Effector memory CD4-positive, alpha-beta T cell (primary cell): ENCODE measurements around the gene RIPOR3.
"Not testable (repeated sequence)": the region's sequence is repeated elsewhere in the genome, so short reads cannot be mapped to it uniquely, and the experiment has no call there.

Experiments
- DNase-seq, 3 donors: peaks; one replicate each; pipeline ENCODE4 v3.0.0-alpha.2; 2020
- H3K27ac ChIP-seq: 2 replicates; pipeline ENCODE4 v1.7.0; 2013; ENCODE audit warnings: mild to moderate bottlenecking, low read length, moderate library complexity; ENCODE audit not compliant: insufficient read depth, poor library complexity, severe bottlenecking
- H3K27me3 ChIP-seq: replicated peaks from 2 replicates; pipeline ENCODE4 v1.7.0; 2013; ENCODE audit warnings: mild to moderate bottlenecking, low read length; ENCODE audit not compliant: insufficient read depth, control insufficient read depth, poor library complexity, severe bottlenecking
- H3K36me3 ChIP-seq: 2 replicates; pipeline ENCODE4 v1.7.0; 2013; ENCODE audit warnings: mild to moderate bottlenecking, low read length, moderate library complexity; ENCODE audit not compliant: control insufficient read depth, insufficient read depth
- H3K4me1 ChIP-seq: 2 replicates; pipeline ENCODE4 v1.7.0; 2013; ENCODE audit warnings: low read length, mild to moderate bottlenecking; ENCODE audit not compliant: control insufficient read depth, insufficient read depth, poor library complexity, severe bottlenecking
- H3K4me3 ChIP-seq: 2 replicates; pipeline ENCODE4 v1.7.0; 2013; ENCODE audit warnings: low read length, low read depth, mild to moderate bottlenecking; ENCODE audit not compliant: insufficient read depth, poor library complexity, severe bottlenecking
- H3K9me3 ChIP-seq: 2 replicates; pipeline ENCODE4 v1.7.0; 2013; ENCODE audit warnings: mild to moderate bottlenecking, low read length, moderate library complexity; ENCODE audit not compliant: control insufficient read depth

RIPOR3 gene

DNA sequence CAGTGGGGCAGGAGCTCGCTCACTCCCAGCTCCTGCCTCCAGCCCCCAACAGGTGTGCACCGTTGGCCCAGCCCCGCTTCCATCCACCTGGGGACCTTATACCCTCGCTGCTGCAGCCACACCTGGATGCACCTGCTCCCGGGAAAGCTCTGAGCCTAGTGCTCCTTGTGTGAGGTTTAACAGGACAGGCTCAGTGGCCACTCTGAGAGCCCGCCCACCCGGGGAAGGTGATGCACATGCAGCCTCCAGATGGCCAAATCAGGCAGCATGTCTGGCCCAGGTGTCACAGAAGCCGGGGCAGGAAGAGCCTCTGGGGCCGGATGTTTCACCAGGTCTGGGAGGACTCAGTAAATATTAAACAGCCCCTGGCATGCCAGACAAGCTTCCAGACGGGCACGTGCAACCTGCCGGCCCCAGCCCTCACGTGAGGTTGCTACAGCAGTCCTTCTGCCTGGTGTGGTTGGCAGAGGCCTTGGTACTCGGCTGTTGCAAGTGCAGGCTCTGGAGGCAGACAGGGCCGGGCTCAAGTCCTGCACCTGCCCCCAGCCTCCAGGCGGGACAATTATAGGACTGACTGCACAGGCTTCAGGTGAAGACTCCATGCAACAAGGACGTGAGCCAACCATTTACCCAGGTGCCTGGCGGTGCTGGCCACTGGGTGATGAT lies 66.9 kb downstream of the RIPOR3 start:
- Histone ChIP-seq H3K4me3 (no peak overlapping the region), H3K27ac (no peak overlapping the region), H3K4me1 (no peaks in the 10 kb centered on the region), H3K9me3 (no peaks in the 10 kb centered on the region), H3K27me3 (no peaks in the 10 kb centered on the region), H3K36me3 (no peaks in the 10 kb centered on the region)
- DNase-seq = no peak

DNA sequence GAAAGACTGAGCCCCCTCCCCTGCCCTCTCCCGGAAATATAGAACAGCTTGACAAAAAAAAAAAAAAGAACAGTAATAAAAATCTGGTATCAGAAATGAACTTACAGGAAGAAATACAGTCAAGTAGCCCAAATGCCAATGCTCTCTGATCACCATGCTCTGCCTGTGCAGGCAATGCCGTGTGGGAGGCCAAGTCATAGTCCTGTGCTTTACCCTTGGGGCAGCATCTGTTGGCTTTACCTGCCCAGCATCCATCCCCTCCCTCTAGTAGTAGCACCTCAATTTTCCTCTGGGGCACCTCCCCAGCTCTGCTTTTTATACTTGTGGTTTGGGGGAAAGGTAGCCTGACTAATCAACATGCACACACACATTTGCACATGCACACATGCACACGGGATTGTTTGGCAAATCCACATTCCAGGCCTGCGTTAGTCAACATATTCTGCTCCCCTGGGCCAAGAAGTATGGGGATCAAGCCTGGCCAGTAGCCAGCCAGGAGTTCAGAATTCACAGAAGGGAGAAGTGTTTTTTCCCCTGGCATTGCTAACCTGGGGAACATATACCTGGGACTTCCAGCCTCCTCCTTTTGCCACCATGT lies 70.2 kb downstream of the RIPOR3 start:
- DNase-seq = no peak
- H3K27me3 ChIP-seq = no peaks in the 10 kb centered on the region
- no peaks in the 10 kb centered on the region for H3K4me1 ChIP-seq

DNA sequence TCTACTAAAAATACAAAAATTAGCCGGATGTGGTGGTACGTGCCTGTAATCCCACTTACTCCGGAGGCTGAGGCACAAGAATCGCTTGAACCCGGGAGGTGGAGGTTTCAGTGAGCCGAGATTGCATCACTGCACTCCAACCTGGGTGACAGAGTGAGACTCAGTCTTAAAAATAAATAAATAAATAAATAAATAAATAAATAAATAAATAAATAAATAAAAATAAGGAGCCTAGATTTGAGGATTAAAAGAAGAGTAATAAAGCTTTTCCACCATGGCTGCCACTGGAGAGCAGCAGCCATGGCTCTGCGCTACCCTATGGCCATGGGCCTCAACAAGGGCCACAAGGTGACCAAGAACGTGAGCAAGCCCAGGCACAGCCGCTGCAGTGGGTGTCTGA lies 70.9 kb downstream of the RIPOR3 start:
- not testable (repeated sequence) for H3K4me1 ChIP-seq, H3K9me3 ChIP-seq, H3K4me3 ChIP-seq, H3K36me3 ChIP-seq, H3K27me3 ChIP-seq, DNase-seq, H3K27ac ChIP-seq

More for the DNA sequence above, 70.2 kb downstream of the RIPOR3 start:
- H3K9me3 ChIP-seq = no peaks in the 10 kb centered on the region
- no peak overlapping the region for H3K4me3 ChIP-seq
- H3K36me3 ChIP-seq = no peaks in the 10 kb centered on the region
- H3K27ac ChIP-seq = no peak overlapping the region

DNA sequence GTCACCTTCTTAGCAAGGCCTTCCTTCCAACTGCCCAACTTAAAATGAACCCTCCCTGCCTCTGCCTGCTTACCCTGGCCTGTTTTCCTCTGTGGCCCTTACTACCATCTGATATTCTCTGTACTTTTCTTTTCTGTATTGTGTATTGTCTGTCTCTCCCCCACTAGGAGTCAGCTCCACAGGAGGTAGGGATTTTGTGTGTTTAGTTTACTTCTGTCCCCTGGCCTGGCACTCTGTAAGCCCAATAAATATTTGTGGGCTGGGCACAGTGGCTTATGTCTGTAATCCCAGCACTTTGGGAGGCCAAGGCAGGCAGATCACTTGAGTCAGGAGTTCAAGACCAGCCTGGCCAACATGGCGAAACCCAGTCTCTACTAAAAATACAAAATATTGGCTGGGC lies 72.8 kb downstream of the RIPOR3 start:
- Histone ChIP-seq H3K27ac (no peak overlapping the region), H3K9me3 (no peaks in the 10 kb centered on the region), H3K36me3 (no peaks in the 10 kb centered on the region), H3K4me3 (no peak overlapping the region), H3K4me1 (no peaks in the 10 kb centered on the region), H3K27me3 (no peaks in the 10 kb centered on the region)
- DNase-seq = no peak

DNA sequence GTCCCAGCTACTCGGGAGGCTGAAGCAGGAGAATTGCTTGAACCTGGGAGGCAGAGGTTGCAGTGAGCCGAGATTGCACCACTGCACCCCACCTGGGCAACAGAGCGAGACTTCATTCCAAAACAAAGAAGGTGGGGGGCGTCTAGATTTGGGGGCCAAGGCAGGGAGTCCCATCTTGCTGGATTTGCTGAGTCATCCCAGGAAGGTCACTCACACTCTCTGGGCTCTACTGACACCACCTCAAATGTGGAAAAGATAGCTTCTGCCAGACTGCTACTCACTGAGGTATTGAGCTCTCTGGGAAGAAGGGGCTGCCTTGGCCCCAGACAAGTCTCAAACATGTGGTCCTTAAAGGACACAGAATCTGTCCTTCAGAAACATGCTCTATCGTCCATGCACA lies 74.3 kb downstream of the RIPOR3 start:
- Histone ChIP-seq H3K36me3 (no peaks in the 10 kb centered on the region), H3K4me1 (no peaks in the 10 kb centered on the region), H3K4me3 (no peak overlapping the region), H3K27ac (no peak overlapping the region), H3K9me3 (no peaks in the 10 kb centered on the region), H3K27me3 (no peaks in the 10 kb centered on the region)
- no peak for DNase-seq

DNA sequence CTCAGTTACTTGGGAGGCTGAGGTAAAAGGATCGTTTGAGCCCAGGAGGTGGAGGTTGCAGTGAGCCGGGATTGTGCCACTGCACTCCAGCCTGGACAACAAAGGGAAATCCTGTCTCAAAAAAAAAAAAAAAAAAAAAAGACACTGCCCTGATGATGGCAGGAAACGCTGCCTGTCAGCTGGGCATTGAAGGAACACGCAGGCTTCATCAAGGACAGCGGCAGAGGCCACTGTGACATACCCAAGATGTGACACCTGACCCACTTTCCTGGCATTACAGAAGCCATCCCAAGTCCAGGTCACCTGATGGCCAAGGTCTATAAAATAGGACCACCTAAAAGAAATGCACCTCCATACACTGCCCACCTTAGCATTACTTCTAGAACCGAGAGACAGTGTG lies 75.9 kb downstream of the RIPOR3 start:
- Histone ChIP-seq H3K27me3 (no peaks in the 10 kb centered on the region), H3K36me3 (no peaks in the 10 kb centered on the region), H3K4me3 (no peak overlapping the region), H3K4me1 (no peaks in the 10 kb centered on the region), H3K27ac (no peak overlapping the region), H3K9me3 (no peaks in the 10 kb centered on the region)
- no peak for DNase-seq

DNA sequence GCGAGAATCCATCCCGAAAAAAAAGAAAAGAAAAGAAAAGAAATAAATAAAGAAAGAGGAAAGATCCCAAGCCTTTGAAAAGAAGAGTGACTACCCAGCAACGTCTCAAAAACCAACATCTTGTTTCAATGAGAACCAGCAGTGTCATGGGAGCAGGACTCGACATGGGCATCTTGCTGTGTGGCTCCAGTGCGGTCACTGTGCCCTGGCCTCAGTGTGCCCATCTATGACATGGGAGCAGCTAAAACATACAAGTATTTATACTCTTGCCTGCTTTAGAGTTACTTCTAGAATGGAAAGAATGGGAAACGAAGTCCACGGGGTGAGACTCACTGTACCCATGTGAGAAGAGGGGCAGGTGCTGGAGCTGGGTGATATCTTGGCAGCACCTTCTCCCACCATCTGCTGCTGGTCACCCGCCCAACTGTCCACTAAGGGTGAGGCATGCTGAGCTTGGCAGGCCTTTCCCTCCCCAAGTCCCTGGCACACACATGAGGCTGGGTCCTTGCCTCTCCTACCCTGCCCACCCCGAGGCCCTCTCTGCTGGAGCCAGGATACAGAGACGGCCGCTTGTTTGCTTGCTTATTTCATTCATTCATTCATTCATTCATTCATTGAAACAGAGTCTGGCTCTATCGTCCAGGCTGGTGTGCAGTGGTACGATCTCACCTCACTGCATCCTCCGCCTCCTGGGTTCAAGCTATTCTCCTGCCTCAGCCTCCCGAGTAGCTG lies 77.7 kb downstream of the RIPOR3 start:
- no peaks in the 10 kb centered on the region for H3K36me3 ChIP-seq
- no peak overlapping the region for H3K4me3 ChIP-seq
- no peak overlapping the region for H3K27ac ChIP-seq
- no peaks in the 10 kb centered on the region for H3K9me3 ChIP-seq
- H3K4me1 ChIP-seq = no peaks in the 10 kb centered on the region
- no peak for DNase-seq
- H3K27me3 ChIP-seq = no peaks in the 10 kb centered on the region

DNA sequence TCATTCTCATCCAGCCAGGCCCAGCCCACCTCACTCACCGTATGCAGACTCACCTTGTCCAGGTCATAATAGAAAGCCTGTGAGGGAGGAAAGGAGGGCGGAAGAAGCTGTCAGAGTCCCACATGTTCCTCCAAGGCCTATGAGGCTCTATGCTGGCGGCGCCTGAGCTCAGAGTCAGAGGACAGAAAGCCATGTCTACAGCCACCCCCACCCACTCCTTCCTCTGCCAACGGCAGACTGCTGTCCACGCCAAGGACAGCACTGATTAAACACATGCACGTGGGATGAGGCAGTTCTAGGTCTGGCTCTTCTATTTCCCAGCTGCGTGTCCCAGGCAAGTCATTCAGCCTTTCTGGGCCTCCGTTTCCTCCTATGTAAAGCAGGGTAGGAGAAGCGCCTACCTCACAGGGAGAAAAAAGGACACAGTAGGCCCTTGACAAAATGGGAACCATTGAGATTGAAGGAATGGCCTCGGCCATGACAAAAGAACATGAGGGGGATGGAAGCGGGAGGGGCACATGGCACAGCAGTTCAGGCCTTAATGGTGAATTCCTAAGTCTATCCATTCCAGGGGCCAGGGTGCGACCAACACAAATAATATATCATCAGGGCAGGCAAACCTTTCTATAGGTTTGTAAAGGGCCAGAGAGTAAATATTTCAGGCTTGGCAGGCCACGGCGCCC lies 80.1 kb downstream of the RIPOR3 start:
- Histone ChIP-seq H3K4me1 (no peaks in the 10 kb centered on the region), H3K27ac (no peak overlapping the region), H3K9me3 (no peaks in the 10 kb centered on the region), H3K36me3 (no peaks in the 10 kb centered on the region), H3K4me3 (no peak overlapping the region), H3K27me3 (no peaks in the 10 kb centered on the region)
- DNase-seq = no peak

DNA sequence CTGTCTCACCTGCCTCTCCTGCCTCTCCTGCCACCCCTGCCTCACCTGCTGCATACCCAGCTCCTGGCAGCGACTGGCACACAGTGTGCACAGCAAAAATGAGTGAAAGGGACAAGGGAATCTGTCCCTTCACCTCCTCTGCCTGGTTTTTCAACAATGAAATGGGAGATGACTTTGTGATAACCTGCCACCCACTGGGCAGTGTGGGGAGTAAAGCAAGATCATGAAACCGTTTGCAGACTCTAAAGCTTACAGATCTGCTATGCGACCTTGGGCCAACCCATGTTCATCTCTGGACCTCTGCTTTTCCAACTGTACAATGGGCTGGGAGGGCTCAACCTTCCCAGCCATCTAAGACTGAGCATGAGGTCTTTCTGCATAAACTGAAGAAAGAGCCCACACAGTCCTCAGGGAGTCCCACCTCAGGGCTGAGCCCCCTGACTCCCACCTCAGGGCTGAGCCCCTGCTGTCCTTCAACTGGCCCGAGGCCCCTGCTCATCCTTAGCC lies 81.1 kb downstream of the RIPOR3 start:
- Histone ChIP-seq H3K27me3 (no peaks in the 10 kb centered on the region), H3K27ac (no peak overlapping the region), H3K4me1 (no peaks in the 10 kb centered on the region), H3K36me3 (no peaks in the 10 kb centered on the region), H3K9me3 (no peaks in the 10 kb centered on the region), H3K4me3 (no peak overlapping the region)
- DNase-seq = no peak
